B cell (primary cell): ENCODE data around the gene SEPTIN7.

Source experiments
- EZH2 ChIP-seq: IDR thresholded peaks from 2 replicates; pipeline ENCODE4 v1.6.1; 2012; ENCODE audit warnings: borderline replicate concordance, low read depth, mild to moderate bottlenecking, moderate library complexity, low read length; ENCODE audit not compliant: insufficient read depth, poor library complexity, severe bottlenecking
- TF ChIP-seq, protein P1 (sequence below): fragments of 200-600 bp; IDR thresholded peaks from one replicate; pipeline ENCODE4 v1.8.0; 2022; ENCODE audit warnings: antibody characterized with exemption, mild to moderate bottlenecking

DNA sequence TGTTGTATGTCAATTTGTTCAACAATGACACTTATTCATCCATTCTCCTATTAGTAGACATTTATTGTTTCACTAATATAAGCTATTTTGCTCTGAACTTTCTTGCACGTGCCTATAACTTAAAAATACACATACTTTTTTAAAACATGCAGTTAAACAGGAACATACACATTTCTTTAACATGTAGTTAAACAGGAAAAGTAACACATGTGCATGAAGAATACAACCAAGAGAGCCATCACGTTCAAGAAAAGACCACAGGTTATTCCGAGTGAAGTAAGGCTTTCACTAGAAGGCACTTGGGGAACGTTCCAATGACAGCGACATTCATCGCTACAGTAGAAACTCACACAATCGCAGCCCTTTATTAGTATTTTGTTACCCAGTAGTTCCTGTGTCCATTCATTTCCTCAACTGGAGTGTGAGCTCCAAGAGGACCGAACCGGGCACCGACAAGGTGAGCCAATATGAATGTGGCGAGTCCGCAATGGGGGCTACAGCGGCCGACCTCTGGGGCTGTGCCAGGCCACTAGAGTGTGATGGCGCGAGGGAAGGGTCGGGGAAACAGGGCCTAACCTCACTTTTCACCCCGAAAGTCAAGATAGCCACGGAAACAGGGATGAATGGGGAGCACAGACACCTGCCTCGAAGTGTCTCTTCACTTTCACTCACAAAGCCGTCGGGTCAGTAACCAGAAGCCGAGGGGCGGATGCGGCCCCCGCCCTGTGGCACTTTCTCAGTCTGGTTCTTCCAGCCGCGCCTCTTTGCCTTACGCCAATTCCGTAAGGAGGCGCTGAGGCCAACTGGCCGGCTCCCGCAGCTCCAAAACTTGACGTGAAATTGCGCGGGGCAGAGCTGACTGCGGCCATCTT lies 775 bp upstream of the SEPTIN7 start:
- TF ChIP-seq, protein P1, sequence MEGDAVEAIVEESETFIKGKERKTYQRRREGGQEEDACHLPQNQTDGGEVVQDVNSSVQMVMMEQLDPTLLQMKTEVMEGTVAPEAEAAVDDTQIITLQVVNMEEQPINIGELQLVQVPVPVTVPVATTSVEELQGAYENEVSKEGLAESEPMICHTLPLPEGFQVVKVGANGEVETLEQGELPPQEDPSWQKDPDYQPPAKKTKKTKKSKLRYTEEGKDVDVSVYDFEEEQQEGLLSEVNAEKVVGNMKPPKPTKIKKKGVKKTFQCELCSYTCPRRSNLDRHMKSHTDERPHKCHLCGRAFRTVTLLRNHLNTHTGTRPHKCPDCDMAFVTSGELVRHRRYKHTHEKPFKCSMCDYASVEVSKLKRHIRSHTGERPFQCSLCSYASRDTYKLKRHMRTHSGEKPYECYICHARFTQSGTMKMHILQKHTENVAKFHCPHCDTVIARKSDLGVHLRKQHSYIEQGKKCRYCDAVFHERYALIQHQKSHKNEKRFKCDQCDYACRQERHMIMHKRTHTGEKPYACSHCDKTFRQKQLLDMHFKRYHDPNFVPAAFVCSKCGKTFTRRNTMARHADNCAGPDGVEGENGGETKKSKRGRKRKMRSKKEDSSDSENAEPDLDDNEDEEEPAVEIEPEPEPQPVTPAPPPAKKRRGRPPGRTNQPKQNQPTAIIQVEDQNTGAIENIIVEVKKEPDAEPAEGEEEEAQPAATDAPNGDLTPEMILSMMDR: no peak
- no peak for TF ChIP-seq EZH2
